Measurements from ENCODE around the gene MEIS2. TPM values are rescaled to one million over a fixed set of nuclear protein-coding genes. Genes with fewer than 3 reads are reported as not detected.

The MEIS2 gene
- polyA plus RNA-seq, 1 donor from 2014 or later = not detected

DNA sequence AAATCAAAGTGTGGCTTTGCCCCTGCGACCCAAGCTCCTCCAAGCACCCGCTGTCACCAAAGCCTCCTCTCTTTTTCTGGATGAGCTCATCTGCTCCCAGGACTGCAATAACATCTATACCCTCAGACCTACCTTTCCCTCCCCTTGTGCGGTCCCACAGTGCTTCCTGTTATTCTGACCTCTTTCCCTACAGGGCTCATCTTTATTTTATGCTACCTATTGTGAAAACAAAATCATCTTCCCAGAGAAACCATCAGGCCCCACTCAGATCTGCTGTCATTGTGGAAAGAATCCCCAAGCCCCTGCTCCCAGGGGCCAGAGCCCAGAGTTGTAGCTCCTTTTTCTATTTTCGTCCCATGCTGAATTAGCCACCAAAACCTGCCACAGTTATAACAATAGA is 162.2 kb downstream of the MEIS2 start:
- Mint-ChIP-seq H3K4me1 (no peaks in the 10 kb centered on the region), H3K4me3 (no peak overlapping the region), H3K27ac (no peak overlapping the region), H3K36me3 (peaks cover 1% of the 10 kb centered on the region), H3K27me3 (no peaks in the 10 kb centered on the region), H3K9me3 (no peaks in the 10 kb centered on the region)

DNA sequence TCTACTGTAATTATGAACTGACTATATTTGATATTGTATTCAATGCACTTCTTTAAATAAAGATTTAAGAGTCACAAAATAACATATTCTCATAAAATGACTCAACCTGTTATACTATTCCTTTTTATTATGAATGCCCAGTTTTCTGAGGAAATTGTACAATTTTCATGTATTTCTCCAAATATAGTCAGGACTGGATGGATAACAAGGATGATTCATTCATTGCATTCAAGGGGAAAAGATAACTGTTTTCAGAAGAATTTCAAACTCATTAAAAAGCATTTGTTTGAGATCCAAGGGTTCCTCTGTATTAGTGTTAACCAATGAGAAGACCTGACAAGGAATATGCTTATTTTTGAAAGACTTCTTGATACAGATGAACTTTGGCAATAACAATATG is 163.7 kb downstream of the MEIS2 start:
- Mint-ChIP-seq H3K36me3 (peaks cover 1% of the 10 kb centered on the region), H3K4me1 (no peaks in the 10 kb centered on the region), H3K27me3 (no peaks in the 10 kb centered on the region), H3K4me3 (no peak overlapping the region), H3K9me3 (no peaks in the 10 kb centered on the region), H3K27ac (no peak overlapping the region)

GRCh38 chr15:36933255-36933990 is 166.9 kb downstream of the MEIS2 start:
- Mint-ChIP-seq H3K4me1 (no peaks in the 10 kb centered on the region), H3K27me3 (no peaks in the 10 kb centered on the region), H3K4me3 (no peak overlapping the region), H3K27ac (no peak overlapping the region), H3K9me3 (peaks cover 0 to 6% (median 4%) of the 10 kb centered on the region in 3 donors), H3K36me3 (peaks cover 1% of the 10 kb centered on the region)

- Mint-ChIP-seq H3K4me1 (no peaks in the 10 kb centered on the region), H3K27me3 (no peaks in the 10 kb centered on the region), H3K9me3 (peaks cover 0 to 6% (median 4%) of the 10 kb centered on the region in 3 donors), H3K27ac (no peak overlapping the region), H3K4me3 (no peak overlapping the region), H3K36me3 (no peaks in the 10 kb centered on the region)
Measured at GRCh38 chr15:36932070-36932469, 168.3 kb downstream of the MEIS2 start.

DNA sequence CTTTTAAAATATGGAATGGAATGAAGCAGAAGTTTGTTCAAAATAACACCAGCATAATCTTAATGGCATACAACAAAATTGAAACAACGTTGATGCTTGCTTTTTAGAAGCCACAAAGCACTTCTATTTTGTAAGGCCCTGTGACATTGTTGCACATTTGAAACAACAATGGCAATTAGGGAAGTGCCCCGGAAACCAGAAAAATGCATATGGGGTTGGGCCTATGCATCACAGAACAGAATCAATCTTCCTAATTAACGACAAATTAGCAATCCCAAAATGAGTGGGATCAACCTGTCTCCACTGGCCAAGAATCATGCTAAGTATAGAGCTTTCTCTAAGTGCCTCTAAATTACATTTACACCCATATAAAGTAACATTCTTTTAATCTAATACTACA is 168.9 kb downstream of the MEIS2 start:
- H3K4me1 Mint-ChIP-seq = no peaks in the 10 kb centered on the region
- H3K4me3 Mint-ChIP-seq = no peak overlapping the region
- peaks cover 0 to 6% (median 4%) of the 10 kb centered on the region in 3 donors for H3K9me3 Mint-ChIP-seq
- no peaks in the 10 kb centered on the region for H3K36me3 Mint-ChIP-seq
- H3K27ac Mint-ChIP-seq = no peak overlapping the region
- H3K27me3 Mint-ChIP-seq = no peaks in the 10 kb centered on the region

- H3K36me3 Mint-ChIP-seq = no peaks in the 10 kb centered on the region
Measured at GRCh38 chr15:36926427-36926825, 173.9 kb downstream of the MEIS2 start.

DNA sequence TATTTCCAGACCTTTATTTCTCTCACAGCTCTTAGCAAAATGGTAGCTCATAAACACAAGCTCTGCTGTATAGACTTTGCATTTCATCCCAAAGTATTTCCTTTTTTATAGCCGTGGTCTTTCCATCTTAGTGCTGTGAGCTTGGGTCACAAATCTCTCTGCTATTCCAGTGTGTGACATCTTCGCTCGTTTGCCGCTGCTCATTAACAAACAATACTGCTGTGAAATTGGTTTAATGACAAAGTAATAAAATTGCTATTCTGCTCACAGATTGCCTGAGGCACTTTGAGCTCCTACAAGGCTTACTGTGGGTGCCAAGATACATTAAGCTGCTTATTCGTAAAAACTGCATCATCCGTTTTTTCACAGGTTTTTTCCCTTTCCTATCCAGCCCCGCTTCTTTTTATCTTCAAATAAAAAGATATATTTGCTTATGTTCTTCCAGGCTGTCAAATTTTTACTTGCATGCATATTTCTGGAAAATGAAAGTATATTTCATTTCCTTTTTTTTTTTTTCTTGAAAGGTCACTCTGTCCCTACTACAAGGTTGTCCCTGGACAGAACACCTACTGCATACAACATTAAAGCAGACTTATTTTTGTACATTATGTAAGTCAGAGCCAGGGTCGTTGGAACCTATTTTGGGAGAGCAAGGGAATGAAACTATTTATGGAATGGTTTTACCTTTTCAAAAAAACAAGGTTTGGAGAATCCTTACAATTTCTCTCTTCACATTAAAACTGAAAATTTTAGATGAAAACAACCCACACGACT is 174.5 kb downstream of the MEIS2 start:
- Mint-ChIP-seq H3K4me3 (no peak overlapping the region), H3K27me3 (no peaks in the 10 kb centered on the region), H3K36me3 (no peaks in the 10 kb centered on the region), H3K4me1 (no peaks in the 10 kb centered on the region), H3K27ac (no peak overlapping the region), H3K9me3 (peaks cover 0 to 6% (median 4%) of the 10 kb centered on the region in 3 donors)

More at GRCh38 chr15:36926427-36926825, 173.9 kb downstream of the MEIS2 start:
- no peaks in the 10 kb centered on the region for H3K27me3 Mint-ChIP-seq
- no peaks in the 10 kb centered on the region for H3K4me1 Mint-ChIP-seq
- H3K9me3 Mint-ChIP-seq = peaks cover 0 to 6% (median 4%) of the 10 kb centered on the region in 3 donors
- H3K27ac Mint-ChIP-seq = no peak overlapping the region
- no peak overlapping the region for H3K4me3 Mint-ChIP-seq

DNA sequence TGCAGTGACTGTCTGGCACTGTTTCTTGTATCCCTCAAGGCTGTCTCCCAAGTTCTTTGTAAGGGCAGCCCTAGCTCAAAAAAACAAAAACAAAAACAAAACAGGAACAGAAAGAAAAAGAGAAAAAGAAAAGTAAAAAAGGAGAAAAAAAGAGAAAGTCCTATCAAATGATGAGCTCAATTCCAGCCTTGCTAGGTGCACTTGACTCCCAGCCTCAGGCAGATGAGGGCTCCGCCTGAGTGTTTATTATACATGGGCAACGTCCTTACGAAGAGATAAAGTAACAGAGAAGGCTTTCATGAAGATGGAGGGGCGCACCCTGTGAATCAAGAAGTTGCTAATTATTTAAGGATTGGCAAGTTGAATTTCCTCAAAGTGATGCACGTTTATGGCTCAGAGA is 175.3 kb downstream of the MEIS2 start:
- H3K4me1 Mint-ChIP-seq = no peaks in the 10 kb centered on the region
- no peaks in the 10 kb centered on the region for H3K27me3 Mint-ChIP-seq
- no peak overlapping the region for H3K4me3 Mint-ChIP-seq
- no peaks in the 10 kb centered on the region for H3K36me3 Mint-ChIP-seq
- no peak overlapping the region for H3K27ac Mint-ChIP-seq
- peaks cover 0 to 6% (median 4%) of the 10 kb centered on the region in 3 donors for H3K9me3 Mint-ChIP-seq

GRCh38 chr15:36924034-36924433 is 176.3 kb downstream of the MEIS2 start:
- Mint-ChIP-seq H3K4me1 (no peaks in the 10 kb centered on the region), H3K36me3 (no peaks in the 10 kb centered on the region), H3K4me3 (no peak overlapping the region), H3K27ac (no peak overlapping the region), H3K9me3 (peaks cover 0 to under 1% (median 0%) of the 10 kb centered on the region in 3 donors), H3K27me3 (no peaks in the 10 kb centered on the region)

GRCh38 chr15:36921484-36922091 is 178.8 kb downstream of the MEIS2 start:
- Mint-ChIP-seq H3K36me3 (peaks cover 2% of the 10 kb centered on the region), H3K27me3 (no peaks in the 10 kb centered on the region), H3K27ac (no peak overlapping the region)

DNA sequence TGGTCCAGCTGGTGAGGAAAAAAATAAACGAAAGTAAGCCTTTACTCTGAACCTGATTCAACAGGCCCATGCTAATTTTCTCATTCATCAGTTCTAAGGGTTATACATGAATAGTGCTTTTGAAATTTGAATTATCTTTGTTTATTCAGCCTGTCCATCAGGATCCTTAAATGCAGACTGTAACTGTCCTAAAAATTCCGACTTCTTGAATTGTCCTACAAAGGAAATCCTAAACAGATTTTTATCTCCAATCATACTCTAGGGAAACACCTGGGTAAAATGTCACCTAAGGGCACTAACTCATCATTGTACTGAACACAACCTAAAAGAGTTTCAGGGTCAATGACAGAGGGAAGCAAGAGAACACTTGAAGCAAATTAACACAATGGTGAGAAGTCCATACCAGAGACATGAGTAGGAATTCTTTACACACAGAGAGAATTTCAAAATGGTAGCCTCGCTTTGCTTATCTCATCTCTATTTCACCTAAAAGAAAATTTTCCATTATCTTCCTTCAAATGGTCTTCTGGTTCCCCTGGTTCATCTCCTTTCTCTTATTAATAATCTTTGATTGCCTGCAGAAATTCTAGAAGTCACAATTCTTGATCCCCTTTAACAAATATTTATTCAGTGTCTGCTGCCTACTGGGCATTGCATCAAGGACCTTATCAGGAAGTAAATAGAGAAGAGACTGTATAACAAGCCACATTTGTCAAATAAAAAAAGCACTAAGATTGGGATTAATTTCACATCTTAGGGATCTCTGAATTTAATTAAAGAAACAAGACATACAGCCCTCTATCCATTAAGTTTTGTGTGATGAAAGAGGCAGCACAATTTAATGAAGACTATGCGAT is 182.7 kb downstream of the MEIS2 start:
- H3K27me3 Mint-ChIP-seq = no peaks in the 10 kb centered on the region
- H3K36me3 Mint-ChIP-seq = peaks cover 2% of the 10 kb centered on the region
- H3K9me3 Mint-ChIP-seq = peaks cover 0 to 2% (median 0%) of the 10 kb centered on the region in 3 donors
- H3K27ac Mint-ChIP-seq = no peak overlapping the region
- no peak overlapping the region for H3K4me3 Mint-ChIP-seq
- H3K4me1 Mint-ChIP-seq = no peaks in the 10 kb centered on the region

More at GRCh38 chr15:36921484-36922091, 178.8 kb downstream of the MEIS2 start:
- Mint-ChIP-seq H3K9me3 (peaks cover 0 to 2% (median 0%) of the 10 kb centered on the region in 3 donors), H3K4me1 (no peaks in the 10 kb centered on the region), H3K4me3 (no peak overlapping the region)

DNA sequence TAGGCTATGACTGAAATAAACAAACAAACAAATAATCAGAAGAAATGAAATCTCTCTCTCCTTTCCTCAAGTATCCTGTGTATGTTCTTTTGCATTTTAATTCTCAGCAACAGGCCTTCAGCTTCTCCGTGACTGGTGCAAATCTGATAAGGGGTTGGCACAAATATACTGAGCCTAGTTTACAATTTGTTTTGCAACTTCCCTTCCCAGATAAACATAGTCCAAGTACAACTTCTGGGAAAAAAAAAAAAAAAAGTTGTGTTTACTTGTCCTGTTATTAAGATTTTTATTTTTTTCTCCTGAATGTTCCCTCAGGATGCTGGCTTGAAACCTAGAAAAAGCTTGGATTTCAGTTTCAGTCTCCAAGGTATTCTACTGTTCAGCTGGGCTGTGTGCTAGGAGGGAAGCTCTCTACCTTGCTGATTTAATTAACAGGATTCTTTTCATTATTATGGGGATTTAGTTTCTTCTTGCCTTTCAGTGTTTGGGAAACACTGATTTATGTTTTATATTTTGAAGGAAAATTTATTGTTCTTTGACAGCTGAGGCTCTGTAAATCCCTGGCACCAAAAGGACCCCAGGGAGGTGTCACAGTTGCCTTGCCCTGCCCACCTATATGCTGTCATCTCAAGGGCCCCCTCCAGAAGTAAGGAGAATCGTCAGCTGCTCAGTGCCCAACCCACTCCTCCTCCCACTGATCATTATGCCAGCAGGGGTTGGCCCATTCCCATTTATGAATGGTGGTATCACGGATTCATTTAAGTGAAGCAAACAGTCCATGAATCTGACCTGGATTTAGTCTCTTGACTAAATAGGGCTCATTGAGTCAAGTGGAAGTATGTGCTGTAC is 185.2 kb downstream of the MEIS2 start:
- peaks cover 2% of the 10 kb centered on the region for H3K27me3 Mint-ChIP-seq
- H3K36me3 Mint-ChIP-seq = peaks cover 2% of the 10 kb centered on the region
- H3K27ac Mint-ChIP-seq = no peak overlapping the region
- H3K9me3 Mint-ChIP-seq = peaks cover 0 to 2% (median 0%) of the 10 kb centered on the region in 3 donors
- H3K4me1 Mint-ChIP-seq = no peaks in the 10 kb centered on the region
- no peak overlapping the region for H3K4me3 Mint-ChIP-seq

DNA sequence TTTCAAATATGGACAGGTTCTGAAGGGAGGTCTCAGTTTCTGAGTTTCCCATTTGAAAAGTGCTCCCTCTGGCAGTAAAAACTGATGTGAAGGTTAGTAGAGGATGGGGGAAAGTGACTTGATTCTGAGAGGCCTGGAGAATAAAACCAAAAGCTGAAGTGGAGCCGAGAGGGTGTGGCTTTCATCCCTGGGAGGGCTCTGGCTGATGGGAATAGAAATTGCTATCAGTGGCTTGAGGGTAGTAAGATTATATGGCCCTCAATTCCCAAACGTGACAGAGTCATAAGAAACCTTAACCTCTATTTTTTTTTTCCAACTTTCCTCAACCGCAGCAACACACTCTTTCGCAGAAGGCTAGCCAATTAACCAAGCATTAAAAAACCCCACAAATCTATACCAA is 185.9 kb downstream of the MEIS2 start:
- H3K27me3 Mint-ChIP-seq = peaks cover 2% of the 10 kb centered on the region
- H3K36me3 Mint-ChIP-seq = peaks cover 2% of the 10 kb centered on the region
- H3K4me1 Mint-ChIP-seq = no peaks in the 10 kb centered on the region
- H3K9me3 Mint-ChIP-seq = peaks cover 0 to 2% (median 0%) of the 10 kb centered on the region in 3 donors
- no peak overlapping the region for H3K4me3 Mint-ChIP-seq
- H3K27ac Mint-ChIP-seq = no peak overlapping the region

DNA sequence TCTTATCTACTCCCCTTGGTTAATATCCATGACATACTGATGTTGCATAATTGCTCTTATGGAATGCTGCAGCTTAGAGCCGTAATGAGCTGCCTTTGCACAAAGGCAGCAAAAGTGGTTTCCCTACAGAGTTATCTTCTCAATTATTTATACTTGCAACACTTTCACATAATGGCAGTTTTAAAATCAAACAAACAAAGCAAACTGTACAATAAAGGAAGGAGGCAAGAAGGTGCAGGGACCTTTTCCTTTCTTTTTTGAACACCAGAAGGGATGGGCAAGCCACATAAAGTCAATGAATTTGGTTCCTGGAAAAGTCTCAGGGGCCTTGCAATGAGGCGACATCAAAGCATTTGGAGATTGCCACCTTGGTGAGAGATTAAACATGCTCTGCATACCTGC is 188.0 kb downstream of the MEIS2 start:
- Mint-ChIP-seq H3K4me3 (no peak overlapping the region), H3K36me3 (no peaks in the 10 kb centered on the region), H3K4me1 (no peaks in the 10 kb centered on the region), H3K27ac (no peak overlapping the region), H3K9me3 (no peaks in the 10 kb centered on the region), H3K27me3 (peaks cover 2% of the 10 kb centered on the region)

Measured in IgD-negative memory B cell (primary cell).